ENCODE data around the gene ASPHD1.

DNA sequence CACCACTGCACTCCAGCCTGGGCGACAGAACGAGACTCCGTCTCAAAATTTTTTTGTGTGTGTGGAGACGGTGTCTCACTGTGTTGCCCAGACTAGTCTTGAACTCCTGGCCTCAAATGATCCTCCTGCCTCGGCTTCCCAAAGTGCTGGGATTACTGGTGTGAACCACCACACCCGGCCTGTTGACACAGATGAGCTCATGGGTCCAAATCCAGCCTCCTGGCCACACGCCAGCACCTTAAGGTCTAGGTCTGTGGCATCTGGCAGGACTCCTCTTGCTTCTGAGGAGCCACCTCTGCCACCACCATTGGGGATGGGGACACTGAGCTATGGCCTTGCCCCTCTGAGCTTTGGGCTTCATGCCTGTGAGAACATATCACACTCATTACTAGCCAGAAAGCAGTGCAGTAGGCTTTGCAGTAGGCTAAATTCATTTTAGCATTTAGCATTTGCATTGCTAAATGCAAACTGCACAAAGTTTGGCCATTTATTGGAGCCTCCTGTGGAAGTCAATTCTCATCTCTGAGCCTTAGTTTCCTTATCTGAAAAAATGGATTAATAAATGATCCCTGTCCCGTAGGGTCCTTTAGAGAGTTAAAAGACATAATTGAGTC, 31.8 kb upstream of the ASPHD1 start:
- TF ChIP-seq EZH2 (IDR thresholded peaks at IDR 0.05; ENCODE audit: low read length) (no peak), CTCF (optimal IDR thresholded peaks at IDR 0.05 in 1 of 3, IDR thresholded peaks at IDR 0.05 in 1 of 3, conservative IDR thresholded peaks at IDR 0.05 in 1 of 3; ENCODE audit: extremely low read depth in 1 of 3, insufficient read depth in 2 of 3, low read length in 3 of 3) (no peak)

Measured in keratinocyte (primary cell).